NOMO-1 treated with DMSO at 0.1 percent for 48 hours (cell line): ENCODE results near the gene TLX1.

Experiments
- DNase-seq: peaks from one replicate; lab custom pipeline; 2025; ENCODE audit not compliant: unreplicated experiment; lab: John Stamatoyannopoulos, UW

TLX1 gene

DNA sequence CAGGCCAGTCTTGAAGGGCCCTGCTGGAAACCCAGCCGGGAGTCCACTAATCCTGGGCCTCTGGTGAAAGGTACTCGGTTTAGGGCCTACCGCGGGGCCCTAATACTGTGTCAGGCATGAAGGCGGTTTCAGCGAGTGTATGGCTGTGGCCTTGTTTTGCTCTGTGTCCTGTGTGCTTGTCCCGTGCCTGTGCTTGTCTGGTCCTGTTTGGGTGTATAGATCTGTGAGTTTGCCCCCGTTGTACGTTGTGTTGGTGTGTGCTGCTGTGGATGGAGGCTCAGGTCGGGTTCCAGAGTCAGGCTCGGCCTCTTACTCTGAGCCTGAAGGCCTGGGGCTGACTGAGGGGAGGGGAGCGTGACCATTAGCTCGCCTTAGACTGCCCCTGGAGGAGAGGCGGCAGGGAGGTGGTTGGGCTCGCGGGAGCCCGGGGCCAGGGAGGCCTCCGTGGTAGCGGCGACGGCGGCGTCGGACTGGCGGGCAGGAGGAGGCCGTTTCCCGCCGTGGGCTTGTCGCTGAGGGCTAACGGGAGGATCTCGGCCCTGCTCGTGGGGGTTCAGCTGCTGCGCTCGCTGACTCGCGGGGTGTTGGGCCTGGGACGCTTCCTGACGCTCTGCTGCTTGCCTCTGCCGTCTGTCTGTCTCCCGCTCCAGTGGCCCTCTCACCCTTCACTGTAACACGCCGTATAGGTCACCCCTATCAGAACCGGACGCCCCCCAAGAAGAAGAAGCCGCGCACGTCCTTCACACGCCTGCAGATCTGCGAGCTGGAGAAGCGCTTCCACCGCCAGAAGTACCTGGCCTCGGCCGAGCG lies 2.6 kb downstream of the TLX1 start:
- no peak for DNase-seq

DNA sequence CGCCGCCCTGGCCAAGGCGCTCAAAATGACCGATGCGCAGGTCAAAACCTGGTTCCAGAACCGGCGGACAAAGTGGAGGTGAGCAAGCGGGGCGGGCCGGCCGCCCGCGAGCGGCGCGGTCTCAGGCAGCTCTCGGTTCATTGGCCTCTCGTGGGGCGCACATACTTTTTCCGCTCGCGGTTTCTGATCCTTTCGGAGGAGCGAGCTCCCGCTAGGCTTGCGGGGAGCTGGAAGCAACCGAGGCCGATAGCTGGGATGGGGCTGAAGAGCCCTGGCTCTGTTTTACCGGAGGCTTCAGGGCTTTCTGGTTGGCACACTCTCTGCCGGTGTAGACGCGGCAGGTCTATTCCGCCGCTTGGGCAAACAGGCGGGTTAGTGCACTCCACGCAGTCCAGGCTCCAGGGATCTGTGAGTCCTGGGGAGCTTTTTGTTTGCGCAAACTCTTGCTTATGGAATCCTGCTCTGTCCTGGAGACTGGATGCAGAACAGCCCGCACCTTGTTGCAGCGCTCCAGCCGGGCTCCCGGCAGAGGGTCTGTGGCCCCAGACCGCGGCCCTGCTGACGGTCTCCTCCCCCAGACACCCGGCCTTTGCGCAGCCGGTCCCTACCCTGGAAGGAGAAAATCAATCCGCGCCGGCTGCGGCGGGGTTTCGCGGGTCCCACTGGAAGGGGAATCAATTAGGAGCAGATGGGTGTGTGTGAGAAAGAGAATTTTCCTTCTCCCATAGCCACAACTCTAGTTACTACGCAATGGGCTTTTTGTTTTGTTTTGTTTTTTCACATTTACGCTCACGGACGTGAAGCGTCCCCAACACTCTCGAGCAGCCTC lies 3.4 kb downstream of the TLX1 start:
- DNase-seq: no peak

DNA sequence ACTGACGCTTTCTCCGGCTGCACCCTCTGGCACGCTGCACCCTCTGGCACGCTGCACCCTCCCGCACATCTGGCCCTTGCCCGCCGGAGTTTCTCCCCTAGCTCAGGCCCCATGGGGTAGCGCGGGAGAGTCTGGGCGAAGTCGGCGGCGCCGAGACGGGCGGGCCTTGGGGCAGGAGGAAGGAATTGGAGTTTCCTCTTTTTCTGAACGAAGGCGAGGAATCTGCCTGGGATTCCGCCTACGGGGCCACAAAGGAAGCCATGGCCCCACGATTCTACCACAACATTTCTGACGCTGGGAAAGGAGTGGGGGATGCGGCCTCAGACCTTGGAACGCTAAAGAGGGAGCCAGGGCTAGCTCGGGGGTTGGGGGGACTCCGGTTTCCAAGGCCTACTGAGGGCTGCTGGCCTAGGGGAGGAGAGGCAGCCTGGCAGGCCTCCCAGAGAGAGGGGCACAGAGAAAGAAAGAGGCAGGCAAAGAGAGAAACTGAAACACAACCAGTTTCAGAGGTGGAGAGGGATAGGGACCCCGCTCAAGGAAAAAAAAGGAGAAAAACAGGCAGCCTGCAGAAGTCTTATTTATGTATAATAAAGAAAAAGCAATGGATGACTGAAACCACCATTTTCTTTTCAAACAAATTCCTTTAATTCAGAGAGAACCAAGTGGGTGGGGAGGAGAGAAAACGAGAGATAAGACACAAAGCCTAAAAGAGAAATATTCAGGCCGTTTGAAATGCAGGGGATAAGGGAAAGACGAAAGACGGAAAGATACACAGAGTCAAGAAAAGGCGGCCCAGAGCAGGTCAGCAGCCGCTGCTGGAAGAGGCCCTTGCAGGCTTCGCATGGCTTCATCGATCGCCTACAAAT lies 4.3 kb downstream of the TLX1 start:
- DNase-seq: no peak

DNA sequence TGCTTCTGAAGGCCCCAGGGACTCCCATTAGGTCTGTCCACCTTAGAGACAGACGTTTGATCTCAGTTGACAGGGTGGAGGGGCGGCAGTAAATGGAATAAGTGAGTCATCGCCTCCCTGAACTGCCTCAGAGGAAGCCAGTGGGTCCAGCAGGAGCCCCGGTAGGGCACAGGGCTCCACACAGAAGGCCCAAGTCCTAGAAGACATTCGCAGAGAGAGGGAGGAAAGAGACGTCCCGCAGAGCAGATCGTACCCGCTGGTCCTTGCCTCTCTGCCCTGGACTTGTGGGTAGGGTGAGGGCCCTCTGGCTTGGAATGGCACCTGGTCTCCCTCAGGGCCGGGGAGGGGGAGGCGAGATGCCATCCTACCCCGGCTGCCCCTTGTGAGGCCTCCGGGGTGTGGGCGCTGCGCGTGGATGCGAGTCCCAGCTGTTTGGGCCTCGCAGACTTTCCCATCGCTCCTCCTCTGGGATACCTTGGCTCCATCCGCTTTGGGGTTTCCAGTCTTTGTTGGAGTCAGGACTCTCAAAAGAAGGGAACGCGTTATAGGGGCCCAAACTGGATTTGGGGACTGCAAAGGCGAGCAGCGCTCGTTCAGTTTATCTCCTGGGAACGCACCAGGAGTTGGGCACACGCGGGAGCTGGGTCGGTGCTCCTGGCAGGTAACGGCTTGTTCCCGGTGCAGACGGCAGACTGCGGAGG lies 5.1 kb downstream of the TLX1 start:
- DNase-seq: no peak

DNA sequence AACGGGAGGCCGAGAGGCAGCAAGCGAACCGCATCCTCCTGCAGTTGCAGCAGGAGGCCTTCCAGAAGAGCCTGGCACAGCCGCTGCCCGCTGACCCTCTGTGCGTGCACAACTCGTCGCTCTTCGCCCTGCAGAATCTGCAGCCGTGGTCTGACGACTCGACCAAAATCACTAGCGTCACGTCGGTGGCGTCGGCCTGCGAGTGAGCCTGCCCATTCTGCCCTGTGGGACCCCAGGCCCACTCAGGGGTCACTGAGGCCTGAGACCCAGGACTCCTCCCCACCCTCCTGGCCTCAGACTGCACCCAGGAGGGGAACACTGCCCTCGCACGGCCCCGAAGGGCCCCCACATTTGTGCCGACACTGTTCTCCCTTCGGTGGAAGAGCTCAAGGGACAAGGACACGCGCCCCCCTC lies 5.6 kb downstream of the TLX1 start:
- DNase-seq: no peak

DNA sequence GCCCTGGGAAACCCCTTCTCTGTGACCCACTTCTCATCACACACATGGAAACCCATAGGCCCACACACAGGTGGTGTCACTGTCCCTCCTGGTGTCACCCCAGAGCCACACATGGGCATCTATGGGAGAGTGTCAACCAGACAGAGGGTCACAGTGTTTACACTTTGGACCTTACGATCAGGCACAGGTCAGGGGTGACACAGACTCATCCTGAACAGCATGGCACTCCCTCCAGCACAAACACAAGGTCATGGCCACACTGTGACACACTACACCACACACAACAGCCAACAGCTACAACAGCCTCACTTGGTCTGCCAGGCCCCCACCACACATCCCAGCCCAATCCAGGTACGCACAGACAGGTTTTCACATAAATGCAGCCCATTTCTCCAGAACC lies 6.2 kb downstream of the TLX1 start:
- no peak for DNase-seq

DNA sequence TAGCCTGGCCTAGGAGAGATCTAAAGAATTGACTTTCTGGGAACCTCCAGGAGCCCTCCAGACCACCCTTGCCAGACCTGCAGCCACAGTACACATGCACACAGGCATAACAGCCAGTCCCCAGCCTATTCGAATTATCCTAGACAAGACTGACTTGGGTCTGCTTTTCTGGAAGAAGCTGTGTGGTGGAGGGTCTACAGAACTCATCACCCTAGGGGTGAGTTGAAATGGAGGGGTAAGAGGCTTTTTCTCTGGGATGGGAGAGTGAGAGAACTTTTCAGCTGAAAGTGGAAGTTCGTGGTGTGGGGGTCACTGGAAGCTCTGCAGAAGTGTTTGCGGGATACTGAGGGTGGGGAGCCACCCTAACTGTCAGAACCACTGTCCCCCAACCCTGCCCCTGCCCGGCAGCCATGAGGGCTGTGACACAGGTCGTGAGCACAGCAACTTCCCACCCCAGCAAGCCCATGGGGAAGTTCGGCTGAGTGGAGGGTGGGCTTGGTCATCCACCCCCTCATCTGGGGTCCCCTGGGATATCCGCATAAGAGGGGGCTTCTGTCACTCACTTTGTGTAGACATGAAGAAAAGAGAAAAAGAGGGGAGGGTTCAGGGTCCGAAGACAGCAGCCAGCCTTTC lies 7.8 kb downstream of the TLX1 start:
- no peak for DNase-seq

DNA sequence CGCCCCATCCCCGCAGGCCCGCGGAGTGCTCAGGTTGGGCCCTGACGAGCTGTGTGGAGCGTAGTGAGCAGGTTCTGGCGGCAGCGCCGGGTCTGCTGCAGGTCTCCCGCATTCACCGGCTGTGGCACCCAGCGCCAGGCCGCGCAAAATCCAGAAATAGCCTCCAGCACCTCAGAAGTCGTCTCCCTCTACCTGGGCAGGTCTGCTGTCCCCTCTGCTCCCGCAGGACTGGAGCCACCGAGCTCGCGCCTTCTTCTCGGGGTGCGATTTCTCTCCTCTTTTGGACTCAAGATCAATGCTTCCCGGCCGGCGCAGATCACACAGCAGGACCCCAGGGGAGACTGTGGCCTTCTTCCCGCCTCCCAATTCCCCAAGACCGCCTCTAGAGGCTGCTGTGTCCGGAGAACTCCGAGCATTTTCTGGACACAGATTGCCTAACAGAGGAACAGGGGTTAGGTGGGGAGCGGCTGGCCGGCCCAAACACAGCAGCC lies 8.4 kb downstream of the TLX1 start:
- DNase-seq: no peak

DNA sequence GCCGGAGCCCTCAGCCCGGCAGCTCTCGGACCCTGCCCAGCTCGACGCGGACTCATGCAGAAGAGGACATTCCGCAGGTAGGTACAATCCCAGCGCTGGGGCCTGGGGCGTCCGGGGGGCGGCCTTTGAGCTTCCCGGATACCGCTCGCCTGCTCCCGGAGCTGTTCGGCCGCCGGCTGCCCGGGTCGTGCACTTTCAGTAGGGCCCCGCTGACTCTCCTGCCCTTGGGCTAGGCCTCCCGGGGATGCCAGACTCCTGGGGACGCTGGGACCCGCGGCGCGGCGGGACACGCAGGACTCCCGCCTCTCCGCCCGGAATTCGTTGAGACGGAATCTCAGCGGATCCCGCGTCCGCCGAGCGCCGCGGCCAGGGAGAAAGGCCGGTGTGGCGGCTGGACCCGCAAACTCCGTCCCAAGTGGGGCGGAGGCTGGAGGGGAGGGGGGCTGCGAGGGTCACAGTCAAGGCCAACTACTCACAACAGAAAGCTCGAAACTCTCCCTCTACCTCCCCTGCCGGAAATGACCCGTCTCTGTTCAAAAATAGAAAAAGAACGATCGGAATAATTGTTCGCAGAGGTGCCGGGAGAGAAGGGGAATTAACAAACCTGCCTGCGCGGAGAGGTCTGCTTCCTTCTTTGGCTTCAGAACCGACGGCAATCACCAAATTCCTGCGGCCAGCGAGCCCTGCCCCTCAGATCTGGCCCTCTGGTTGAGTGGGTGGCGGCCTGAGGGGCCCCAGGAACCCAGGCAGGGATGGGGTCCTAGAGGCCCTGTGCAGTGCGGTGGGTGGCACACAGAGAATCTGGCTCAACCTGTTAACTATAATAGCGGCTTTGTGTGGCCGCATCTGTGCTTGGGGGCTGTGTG lies 9.2 kb downstream of the TLX1 start:
- no peak for DNase-seq

DNA sequence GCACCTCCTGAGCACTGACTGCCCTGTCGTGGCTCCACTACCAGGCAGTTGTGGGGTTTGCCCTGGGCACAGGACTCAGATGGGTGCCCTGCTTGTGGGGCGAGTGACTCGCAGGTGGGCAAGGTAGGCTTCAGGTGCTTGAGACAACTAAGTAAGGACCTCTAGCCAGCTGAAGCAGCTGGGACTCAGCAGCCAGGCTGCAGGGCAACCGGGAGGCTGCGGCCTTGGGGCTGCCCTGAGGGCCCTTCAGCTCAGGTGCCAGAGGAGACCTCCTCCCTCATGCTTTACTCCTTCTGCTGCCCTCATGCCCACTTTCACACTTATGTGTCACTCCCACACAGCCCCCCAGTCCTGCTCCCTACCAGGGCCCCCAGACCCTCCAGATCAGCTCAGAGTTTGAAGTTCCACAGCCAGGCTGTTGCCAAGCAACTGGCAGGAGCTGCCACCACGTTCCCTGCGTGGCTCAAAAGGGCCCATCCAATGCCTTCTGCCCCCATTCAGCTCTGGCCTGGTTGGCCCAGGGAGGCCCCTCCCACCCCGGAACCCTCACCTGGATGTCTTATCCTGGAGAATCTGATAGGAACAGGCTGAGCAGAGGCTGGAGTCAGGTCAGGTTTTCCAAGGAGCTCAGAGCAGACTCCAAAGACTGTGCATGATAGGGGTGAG lies 10.0 kb downstream of the TLX1 start:
- no peak for DNase-seq

DNA sequence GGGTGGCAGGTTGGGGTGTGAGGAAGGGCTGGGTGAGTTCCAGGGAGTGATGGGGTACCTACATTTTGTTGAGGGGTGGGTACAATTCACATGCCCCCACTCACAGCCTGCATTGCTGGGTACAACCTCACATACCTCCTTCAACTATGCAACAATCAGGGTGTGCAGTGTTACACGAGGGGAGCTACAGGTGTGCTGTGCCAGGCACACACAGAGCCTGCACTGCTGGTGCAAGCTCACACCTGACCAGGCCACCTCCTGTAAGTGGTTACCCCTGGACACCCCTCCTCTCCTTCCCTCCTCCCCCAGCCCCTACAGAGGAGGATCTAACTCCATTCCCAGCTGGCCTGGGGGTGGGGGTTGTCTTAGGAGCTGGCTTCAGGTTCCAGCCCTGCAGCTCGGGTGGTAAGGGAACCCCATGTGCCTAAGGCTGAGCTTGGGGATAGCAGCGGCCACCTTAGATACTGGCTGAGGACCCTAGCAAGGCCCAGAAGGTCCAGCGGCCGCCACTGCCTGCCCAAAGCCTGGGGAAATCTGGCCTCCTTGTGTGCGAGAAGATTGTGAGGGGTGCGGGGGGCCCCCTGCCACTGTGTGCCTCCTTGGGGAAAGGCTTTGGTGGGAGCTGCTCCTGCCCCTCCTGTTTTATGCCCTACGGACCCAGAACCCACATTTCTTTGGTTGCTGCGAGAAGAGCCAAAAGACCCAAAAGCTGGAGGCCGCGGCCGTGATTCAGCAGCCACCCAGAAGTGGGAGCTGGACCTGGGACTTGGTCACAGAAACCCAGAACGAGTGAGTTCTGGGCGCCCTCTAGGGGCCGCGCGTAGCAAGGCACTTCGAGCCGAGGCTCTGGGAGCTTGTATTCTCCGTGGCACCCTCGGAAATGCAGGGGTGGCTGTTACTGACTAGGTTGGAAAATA lies 10.8 kb downstream of the TLX1 start:
- peak; percentile 50 for DNase-seq

DNA sequence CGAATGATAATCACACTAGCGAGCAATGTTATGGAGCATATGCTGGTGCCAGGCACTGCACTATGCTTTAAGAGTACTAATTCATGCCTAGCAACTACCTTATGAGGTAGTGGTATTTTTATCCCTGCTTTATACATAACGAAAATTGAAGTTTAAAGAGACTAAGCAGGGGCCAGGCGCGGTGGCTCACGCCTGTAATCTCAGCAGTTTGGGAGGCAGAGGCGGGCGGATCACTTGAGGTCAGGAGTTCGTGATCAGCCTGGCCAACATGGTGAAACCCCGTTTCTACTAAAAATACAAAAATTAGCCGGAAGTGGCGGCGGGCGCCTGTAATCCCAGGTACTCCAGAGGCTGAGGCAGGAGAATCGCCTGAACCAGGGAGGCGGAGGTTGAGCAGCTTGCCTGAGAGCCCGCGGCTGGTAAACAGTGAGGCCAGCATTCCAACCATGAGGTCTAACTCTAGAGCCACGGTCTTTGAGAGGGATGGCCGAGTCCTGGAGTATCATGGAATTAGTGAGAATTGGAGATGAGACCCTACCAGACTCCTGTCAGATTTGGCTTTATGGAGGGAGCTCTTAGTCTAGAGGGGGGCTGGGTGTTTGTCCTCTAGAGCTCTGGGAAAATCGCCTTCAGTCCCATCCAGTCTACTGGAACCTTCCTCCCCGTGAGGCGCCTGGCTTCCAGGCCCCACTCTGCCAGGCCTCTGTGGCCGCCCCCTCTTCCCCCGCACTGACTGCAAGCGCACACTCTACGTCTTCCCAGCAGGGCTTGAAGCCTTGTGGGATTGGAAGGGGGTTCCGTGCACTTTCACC lies 11.6 kb downstream of the TLX1 start:
- DNase-seq: no peak

DNA sequence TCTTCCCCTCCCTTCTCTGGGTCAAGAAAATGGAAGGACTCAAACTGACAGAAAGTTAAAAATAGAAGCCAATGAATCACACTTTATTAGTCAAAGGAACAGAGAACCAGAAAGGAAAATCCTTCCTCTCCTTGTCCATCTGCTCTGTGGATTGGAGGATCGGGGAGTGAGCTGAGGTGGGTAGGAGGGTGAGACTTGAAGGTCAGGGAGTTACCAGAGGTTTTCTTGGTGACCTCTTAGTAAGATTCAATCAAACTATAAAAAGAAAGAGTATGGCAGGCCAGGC lies 12.2 kb downstream of the TLX1 start:
- no peak for DNase-seq

DNA sequence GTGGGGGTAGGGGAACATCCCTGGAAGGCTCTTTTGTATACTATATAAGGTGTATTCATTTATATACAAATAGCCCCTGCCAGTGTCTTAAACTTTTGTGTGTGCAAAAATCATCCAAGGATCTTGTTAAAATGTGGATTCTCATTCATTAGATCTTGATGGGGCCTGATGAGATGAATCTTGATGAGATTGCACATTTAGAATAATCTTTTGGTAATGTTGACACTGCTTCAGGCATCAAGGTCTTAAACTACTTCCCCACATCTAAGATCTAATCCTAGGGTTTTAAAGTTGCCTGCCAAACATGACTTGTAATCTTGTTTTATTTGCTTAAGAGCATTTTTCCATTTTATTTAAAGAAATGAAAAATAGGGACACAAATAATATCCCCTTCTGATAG lies 13.0 kb downstream of the TLX1 start:
- DNase-seq: no peak

DNA sequence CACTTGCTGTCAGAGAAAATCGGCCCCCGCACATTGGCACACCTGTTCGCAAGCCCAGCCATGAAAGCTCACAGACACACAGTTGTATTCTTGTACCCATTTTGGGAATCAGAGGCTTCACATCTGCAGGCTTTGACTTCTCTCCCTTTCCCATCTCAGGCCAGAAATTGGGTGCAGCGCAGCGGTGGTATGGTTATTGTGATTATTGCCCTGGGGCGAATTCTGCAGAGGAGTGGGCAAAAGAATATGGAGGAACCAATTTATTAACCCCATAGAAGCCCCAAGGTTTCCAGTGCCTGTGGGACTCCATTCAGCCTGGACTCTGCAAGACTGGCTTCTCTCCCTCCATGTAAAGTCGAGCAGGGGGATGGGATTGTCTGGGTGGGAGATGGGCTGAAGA lies 14.0 kb downstream of the TLX1 start:
- no peak for DNase-seq

DNA sequence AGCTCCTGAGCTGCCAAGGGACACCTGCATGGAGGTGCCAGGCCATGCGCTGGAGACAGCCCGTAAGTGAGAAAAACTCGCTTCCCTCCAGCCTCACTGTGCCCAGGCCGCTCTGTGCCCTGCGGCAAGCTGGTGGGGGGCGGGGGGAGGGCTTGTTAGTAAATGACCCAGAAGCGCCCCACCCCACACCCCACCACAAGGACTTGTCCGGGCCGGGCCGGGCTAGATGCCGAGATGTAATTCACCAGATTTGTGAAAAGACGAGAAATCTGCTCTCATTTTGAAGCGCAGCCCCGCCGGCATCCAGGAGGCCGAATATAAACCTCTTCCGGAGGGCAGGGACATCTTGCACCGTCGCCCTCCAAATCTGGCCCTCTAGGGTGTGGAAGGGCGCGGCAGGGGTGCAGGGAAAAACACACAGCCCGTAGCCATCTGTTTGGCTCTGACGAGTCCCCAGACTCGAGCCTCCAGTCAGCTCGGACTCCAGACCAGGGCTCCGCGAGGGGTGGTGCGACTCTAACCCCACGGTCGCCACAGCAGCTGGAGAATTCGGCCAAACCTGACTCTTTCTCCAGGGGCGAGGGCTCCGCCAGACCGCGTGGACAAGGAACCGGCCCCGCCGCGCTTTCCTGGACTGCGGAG lies 14.8 kb downstream of the TLX1 start:
- DNase-seq: no peak
